ENCODE results near the gene ABCA1.

DNA sequence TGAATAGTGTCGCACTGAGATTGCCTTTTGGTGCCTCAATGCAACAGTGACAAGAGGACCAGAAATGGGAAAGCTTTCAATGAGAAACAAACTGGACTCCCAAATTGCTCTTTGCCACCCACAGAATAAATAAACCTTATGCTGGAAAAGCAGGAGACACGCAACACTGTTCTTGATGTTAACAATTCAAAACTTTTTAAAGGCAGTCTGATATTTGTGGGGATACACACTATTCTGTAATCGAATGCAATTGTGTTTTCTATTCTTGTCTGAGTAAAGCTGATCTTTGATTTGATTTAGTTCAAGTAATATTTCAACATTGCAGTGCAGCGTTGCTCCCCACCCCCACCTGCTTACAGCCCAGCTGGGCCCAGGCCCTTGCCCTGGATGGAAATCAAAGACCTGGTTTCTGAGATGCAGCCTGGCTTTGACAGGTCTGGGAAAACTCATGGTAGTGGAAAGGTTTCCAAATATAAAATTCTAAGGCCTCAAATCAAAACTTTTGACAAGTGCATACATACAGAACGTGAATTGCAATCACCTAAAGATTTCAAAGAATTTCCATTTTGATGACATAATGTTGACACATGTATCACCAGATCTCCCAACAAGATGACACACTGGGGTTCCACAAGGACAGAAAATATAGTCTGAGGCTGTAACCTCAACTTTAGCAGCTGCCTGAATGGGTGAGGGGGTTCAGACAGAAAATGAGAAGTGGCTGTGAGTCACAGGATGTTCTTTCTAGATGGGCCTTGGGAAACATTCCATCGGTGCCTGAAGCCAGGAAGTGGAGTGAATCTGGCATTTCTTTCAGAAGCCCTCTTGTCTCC is 55.1 kb downstream of the ABCA1 start:
- TF ChIP-seq, protein P1, sequence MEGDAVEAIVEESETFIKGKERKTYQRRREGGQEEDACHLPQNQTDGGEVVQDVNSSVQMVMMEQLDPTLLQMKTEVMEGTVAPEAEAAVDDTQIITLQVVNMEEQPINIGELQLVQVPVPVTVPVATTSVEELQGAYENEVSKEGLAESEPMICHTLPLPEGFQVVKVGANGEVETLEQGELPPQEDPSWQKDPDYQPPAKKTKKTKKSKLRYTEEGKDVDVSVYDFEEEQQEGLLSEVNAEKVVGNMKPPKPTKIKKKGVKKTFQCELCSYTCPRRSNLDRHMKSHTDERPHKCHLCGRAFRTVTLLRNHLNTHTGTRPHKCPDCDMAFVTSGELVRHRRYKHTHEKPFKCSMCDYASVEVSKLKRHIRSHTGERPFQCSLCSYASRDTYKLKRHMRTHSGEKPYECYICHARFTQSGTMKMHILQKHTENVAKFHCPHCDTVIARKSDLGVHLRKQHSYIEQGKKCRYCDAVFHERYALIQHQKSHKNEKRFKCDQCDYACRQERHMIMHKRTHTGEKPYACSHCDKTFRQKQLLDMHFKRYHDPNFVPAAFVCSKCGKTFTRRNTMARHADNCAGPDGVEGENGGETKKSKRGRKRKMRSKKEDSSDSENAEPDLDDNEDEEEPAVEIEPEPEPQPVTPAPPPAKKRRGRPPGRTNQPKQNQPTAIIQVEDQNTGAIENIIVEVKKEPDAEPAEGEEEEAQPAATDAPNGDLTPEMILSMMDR (conservative IDR thresholded peaks at IDR 0.05; ENCODE audit: low read depth, low read length): no peak
- no peak for TF ChIP-seq EZH2 (IDR thresholded peaks at IDR 0.05; ENCODE audit: borderline replicate concordance, low read depth, low read length, poor library complexity, severe bottlenecking)
